Activated T-helper 1 cell treated with anti-CD3 and anti-CD28 coated beads, Interleukin-12 subunit alpha, Interleukin-12 subunit beta, Interleukin-2, Interleukin-4 antibody, amounts not matched to agents 30 ng/mL and 10 ng/mL and 1 ng/mL, durations not matched to agents 14 hours and 24 hours and 36 hours (primary cell): ENCODE data around the gene CRB2. TPM values are rescaled to one million over a fixed set of nuclear protein-coding genes. Genes with fewer than 3 reads are reported as not detected.

ENCODE experiments used
- DNase-seq: peaks from one replicate; pipeline ENCODE4 v3.0.0; 2021; ENCODE audit warnings: low spot score
- H3K27ac Mint-ChIP-seq: one replicate; pipeline ENCODE4 v1.8.0; 2021; ENCODE audit warnings: mild to moderate bottlenecking, mixed read lengths
- H3K27me3 Mint-ChIP-seq: one replicate; pipeline ENCODE4 v1.8.0; 2022; ENCODE audit warnings: mild to moderate bottlenecking, moderate library complexity, mixed read lengths; ENCODE audit not compliant: insufficient read depth
- H3K36me3 Mint-ChIP-seq: one replicate; pipeline ENCODE4 v1.8.0; 2021; ENCODE audit warnings: low read depth, mixed read lengths
- H3K4me1 Mint-ChIP-seq: one replicate; pipeline ENCODE4 v1.8.0; 2021; ENCODE audit warnings: low read depth, mixed read lengths
- H3K4me3 Mint-ChIP-seq: one replicate; pipeline ENCODE4 v1.8.0; 2021; ENCODE audit warnings: mild to moderate bottlenecking, moderate library complexity, mixed read lengths
- H3K9me3 Mint-ChIP-seq: one replicate; pipeline ENCODE4 v1.8.0; 2021; ENCODE audit warnings: mixed read lengths
- intact Hi-C: fragments of 100-400 bp; cut with micrococcal nuclease; formaldehyde crosslinking; loops from one replicate; pipeline ENCODE4 v1.15.1; 2024
- total RNA-seq: library from RNA; stranded (reverse); gene quantifications from 2 replicates; pipeline ENCODE4 v1.2.3, GENCODE V29; 2022

Gene CRB2
- total RNA-seq, 1 donor from 2014 or later = not detected

DNA sequence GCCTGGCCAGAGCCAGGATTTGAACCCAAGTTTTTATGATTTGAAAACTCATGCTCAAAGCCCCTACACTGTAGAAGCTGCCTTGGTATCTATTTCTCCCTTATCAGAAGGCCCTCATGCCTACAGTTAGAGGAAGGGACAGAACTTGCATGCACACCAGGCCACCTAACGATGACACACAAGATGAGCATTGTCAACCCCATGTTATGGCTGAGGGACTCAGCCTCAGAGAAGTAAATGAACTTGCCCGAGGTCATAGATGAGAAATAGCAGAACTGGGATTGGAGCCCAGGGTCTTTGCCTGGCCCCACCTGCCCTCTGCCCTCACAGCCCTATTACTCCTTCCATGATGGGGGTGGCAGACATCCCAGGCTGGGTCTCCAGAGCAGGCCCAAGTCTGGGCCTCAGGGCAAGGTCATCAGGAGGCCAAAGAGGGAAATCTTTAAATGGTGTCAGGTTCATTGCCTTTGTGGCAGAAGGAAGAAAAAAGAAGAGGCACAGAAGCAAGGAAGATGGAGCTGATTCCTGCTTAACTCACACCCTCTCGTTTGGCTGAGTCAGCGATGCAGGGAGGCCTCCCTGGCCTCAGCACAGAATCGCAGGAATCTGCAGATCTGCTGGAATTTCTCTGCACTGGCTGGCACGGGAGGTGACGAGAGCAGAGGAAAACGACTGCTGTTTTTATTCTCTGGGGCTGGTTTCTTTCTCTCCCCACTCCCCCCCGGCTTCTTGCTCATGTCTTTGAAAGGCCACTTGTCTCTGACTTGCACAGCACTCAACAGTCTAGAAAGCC lies 20.6 kb upstream of the CRB2 start:
- H3K9me3 Mint-ChIP-seq = no peaks in the 10 kb centered on the region
- no peak overlapping the region for H3K27ac Mint-ChIP-seq
- no peak overlapping the region for H3K4me3 Mint-ChIP-seq
- H3K36me3 Mint-ChIP-seq = no peaks in the 10 kb centered on the region
- peaks cover 31% of the 10 kb centered on the region for H3K4me1 Mint-ChIP-seq
- intact Hi-C loops = loop anchor here (5.0 to 10.0 kb wide), 3 partner anchors 508 to 1243 kb away; partner anchors contain the start of genes PDCL and TTLL11
- no peak for DNase-seq
- no peaks in the 10 kb centered on the region for H3K27me3 Mint-ChIP-seq

DNA sequence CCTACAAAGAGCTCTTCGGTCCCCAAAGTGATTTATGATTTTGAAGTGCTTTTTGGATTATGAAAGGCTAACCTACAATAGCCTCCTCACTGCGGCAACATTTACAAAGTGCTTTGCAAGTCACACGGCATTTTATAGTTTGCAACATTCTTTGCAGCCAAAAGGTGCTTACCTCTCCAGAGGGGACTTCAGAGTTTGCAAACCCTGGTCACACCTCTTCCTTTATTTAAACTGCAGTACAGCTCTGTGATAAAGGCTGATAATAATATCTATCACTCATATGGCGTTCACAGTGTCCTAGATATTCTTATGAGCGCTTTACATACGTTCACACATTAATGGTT lies 20.0 kb upstream of the CRB2 start:
- H3K9me3 Mint-ChIP-seq = no peaks in the 10 kb centered on the region
- H3K27ac Mint-ChIP-seq = no peak overlapping the region
- intact Hi-C loops = loop anchor here (5.0 to 10.0 kb wide), 3 partner anchors 509 to 1244 kb away; partner anchors contain the start of genes PDCL and TTLL11
- H3K27me3 Mint-ChIP-seq = no peaks in the 10 kb centered on the region
- DNase-seq = no peak
- peaks cover 36% of the 10 kb centered on the region for H3K4me1 Mint-ChIP-seq
- H3K4me3 Mint-ChIP-seq = no peak overlapping the region
- no peaks in the 10 kb centered on the region for H3K36me3 Mint-ChIP-seq

DNA sequence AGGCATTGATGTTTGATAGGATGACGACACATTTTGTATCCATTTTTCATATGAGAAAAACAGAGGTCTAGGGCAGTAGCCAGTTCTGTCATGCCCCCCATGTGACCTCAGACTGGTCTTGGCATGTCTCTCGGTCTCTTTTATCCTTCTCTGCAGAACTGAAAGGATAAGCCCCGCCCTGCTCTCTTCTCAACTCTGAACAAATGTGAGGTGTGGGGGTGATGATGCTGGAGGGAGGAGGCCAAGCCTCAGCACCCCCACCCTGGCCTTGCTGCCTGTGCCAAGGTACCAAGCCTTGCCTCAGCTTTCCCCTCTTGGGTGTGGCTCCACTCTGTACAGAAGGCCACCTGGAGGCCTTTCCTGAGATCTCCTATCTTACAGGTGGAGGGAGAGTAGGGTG lies 19.5 kb upstream of the CRB2 start:
- no peaks in the 10 kb centered on the region for H3K27me3 Mint-ChIP-seq
- no peaks in the 10 kb centered on the region for H3K36me3 Mint-ChIP-seq
- intact Hi-C loops = loop anchor here (5.0 to 10.0 kb wide), 3 partner anchors 509 to 1244 kb away; partner anchors contain the start of genes PDCL and TTLL11
- DNase-seq = no peak
- H3K4me3 Mint-ChIP-seq = no peak overlapping the region
- H3K27ac Mint-ChIP-seq = no peak overlapping the region
- peaks cover 41% of the 10 kb centered on the region for H3K4me1 Mint-ChIP-seq
- H3K9me3 Mint-ChIP-seq = no peaks in the 10 kb centered on the region

DNA sequence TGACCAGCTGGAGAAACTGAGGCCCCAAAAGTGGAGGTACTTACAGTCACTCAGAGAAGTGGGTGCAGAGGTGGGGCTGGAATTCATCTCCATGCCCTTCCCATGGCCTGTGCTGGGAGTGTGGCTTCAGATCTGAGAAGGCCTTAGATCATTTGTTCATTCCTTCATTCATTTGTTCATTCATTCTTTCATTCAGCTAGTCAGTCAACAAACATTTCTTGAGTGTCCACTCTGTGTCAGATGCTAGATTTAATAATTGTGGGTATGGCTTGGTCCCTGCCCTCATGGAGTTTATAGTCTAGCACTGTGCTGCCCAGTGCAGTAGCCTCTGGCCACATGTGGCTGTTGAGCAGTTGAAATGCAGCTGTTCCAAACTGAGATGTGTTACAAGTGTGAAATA lies 19.0 kb upstream of the CRB2 start:
- no peaks in the 10 kb centered on the region for H3K36me3 Mint-ChIP-seq
- H3K27ac Mint-ChIP-seq = no peak overlapping the region
- no peaks in the 10 kb centered on the region for H3K9me3 Mint-ChIP-seq
- intact Hi-C loops = loop anchor here (5.0 to 10.0 kb wide), 3 partner anchors 510 to 1245 kb away; partner anchors contain the start of genes PDCL and TTLL11
- no peaks in the 10 kb centered on the region for H3K27me3 Mint-ChIP-seq
- no peak overlapping the region for H3K4me3 Mint-ChIP-seq
- H3K4me1 Mint-ChIP-seq = peaks cover 45% of the 10 kb centered on the region
- DNase-seq = no peak

DNA sequence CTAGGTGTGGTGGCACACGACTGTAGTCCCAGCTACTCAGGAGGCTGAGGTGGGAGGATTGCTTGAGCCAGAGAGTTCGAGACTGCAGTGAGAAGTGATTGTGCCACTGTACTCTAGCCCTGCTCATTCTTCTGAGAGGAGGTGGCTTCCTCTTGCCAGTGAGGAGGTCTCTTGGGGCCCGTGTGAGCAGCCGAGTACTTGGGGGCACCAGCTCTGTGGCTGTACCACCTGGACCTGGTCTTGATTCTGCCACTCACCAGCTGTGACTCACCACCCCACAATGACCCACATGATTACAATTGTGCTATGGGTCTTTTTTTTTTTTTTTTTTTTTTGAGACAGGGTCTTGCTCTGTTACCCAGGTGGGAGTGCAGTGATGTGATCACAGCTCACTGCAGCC lies 18.0 kb upstream of the CRB2 start:
- intact Hi-C loops = loop anchor here (5.0 to 10.0 kb wide), 3 partner anchors 511 to 1246 kb away; partner anchors contain the start of genes PDCL and TTLL11
- no peaks in the 10 kb centered on the region for H3K27me3 Mint-ChIP-seq
- no peaks in the 10 kb centered on the region for H3K36me3 Mint-ChIP-seq
- no peak for DNase-seq
- H3K4me3 Mint-ChIP-seq = no peak overlapping the region
- H3K9me3 Mint-ChIP-seq = no peaks in the 10 kb centered on the region
- H3K4me1 Mint-ChIP-seq = peaks cover 46% of the 10 kb centered on the region
- H3K27ac Mint-ChIP-seq = no peak overlapping the region

DNA sequence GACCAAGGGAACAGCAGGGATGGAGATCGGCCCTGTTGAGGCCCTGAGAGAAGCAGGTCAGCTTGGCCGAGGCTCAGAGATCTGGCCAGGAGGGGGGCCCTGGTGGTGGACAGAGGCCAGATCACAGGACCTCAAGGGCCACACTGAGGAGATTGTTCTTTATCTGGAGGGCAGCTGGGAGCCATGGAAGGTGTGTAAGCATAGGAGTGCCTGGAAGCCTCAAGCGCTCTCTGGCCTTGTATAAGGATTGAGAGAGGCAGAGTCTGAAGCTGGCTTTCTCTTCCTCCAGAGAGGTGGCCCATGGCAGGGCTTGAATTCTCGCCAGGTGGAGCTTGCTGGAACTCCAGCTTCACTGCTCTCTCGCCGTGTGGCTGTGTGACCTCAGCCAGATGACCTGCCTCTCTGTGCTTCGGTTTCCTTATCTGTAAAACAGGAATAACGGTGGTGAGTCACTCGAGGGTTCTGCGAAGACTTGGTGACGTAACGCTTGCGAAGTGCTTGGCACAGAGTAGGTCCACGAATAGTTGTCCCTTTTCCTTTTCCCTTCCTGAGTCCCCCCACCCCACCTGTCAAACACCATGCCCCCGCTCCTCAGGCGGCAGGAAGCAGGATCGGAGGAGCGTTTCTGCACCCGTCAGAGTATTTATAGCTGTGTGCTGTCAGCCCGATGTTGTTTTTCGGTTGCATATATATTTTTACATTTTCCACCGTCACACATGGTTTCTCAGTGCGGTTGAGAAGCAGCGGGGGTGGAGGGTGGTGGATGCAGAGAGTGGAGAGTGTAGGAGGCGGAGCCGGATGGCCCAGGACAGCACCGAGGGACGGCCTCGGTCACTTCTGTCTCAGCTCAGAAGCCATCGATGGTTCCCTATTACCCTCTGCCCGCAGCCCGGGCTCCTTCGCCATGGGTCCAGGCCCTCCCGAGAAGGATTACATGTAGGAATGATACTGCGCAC lies 17.0 kb upstream of the CRB2 start:
- intact Hi-C loops = loop anchor here (1.0 to 10.0 kb wide), 10 partner anchors 16 to 1247 kb away; partner anchors contain the start of genes PDCL, RC3H2, STRBP and TTLL11
- no peaks in the 10 kb centered on the region for H3K9me3 Mint-ChIP-seq
- H3K27ac Mint-ChIP-seq = peak overlapping the region; percentile 93
- H3K27me3 Mint-ChIP-seq = no peaks in the 10 kb centered on the region
- DNase-seq = peak; percentile 62
- H3K4me1 Mint-ChIP-seq = peaks cover 40% of the 10 kb centered on the region
- H3K36me3 Mint-ChIP-seq = no peaks in the 10 kb centered on the region
- peak overlapping the region; percentile 83 for H3K4me3 Mint-ChIP-seq

DNA sequence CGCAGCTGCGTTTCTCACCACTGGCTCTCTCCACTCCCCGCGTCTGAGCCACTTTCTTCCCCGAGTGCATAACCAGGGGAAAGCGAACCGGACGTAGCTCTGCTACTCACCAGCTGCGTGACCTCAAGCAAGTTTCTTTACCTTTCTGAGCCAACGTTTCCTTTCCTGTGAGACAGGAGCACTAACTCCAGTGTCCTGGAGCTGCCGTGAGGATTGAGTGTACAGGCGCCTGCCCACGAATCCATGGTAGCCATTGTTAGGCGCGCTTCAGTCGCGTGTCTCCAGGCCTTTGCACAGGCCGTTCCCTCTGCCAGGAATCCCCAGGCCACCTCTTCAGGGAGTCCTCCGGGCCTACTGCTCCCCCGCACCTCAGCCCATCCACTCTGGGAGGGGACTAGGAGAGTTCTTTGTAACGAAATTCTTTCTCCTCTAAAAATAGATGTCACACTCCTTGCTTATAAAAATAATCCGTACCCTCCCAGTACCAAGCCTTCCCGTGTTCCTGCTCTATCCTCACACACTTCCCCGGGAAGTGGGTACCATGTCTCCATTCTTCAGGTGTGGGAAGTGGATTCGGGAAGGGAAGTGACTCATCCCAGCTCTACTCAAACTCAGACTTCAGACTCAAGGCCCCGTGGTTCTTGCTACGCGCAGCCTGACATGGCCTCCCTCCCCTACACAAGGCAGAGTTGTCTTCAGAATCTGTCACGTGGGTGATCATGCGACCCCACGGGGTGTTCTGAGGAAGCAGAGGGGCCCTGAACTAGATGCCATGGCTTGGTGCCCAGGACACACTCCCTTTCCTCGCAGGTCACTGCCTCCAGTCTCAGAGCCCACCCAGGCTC lies 16.1 kb upstream of the CRB2 start:
- Mint-ChIP-seq H3K4me3 (peak overlapping the region; percentile 83), H3K27me3 (no peaks in the 10 kb centered on the region), H3K9me3 (no peaks in the 10 kb centered on the region), H3K4me1 (peaks cover 40% of the 10 kb centered on the region), H3K27ac (peak overlapping the region; percentile 93), H3K36me3 (no peaks in the 10 kb centered on the region)
- intact Hi-C loops = loop anchor here (1.0 to 10.0 kb wide), 10 partner anchors 17 to 1248 kb away; partner anchors contain the start of genes PDCL, RC3H2, STRBP and TTLL11
- peak; percentile 47 for DNase-seq

DNA sequence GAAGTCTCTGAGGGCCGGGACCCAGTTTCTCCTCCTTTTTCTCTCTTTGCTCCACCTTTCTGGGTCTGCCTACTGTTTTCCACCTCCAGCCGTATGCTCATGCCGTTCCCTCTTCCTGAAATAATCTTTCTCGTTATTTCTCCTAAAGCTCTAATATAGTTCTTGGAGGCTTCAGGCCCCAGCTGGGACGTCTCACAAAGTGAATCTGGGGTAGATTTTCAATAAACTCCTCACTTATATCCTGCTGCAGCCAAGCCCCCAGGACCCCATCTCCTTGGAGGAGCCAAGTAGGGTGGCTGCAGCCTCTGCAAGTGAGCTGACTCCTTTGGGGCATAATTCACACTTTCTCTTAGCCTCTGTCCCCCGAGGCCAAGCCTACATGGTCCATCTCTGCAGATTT lies 14.2 kb upstream of the CRB2 start:
- Mint-ChIP-seq H3K27ac (peak overlapping the region; percentile 49), H3K27me3 (no peaks in the 10 kb centered on the region), H3K4me1 (peaks cover 40% of the 10 kb centered on the region), H3K4me3 (no peak overlapping the region), H3K9me3 (no peaks in the 10 kb centered on the region), H3K36me3 (no peaks in the 10 kb centered on the region)
- no peak for DNase-seq
- intact Hi-C loops = no loop called here

DNA sequence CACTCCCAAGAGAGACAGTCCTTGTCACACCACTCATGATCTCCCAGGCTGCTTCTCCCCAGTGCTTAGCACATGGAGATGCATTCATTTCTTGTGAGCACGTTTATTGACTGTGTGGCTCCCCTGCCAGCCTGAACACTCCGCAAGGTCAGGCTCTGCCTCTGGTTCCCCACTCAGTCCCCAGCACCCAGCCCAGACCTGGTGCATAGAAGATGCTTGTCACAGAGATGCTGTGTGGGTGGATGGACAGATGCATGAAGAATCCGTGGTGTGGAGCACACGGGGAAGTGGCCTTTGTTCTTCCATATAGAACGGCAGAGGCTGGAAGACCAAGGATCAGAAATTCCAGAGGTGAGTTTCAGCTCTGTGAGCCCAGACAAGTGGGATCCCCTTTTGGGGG lies 13.8 kb upstream of the CRB2 start:
- Mint-ChIP-seq H3K9me3 (no peaks in the 10 kb centered on the region), H3K36me3 (no peaks in the 10 kb centered on the region), H3K4me3 (no peak overlapping the region), H3K27ac (peak overlapping the region; percentile 25), H3K27me3 (no peaks in the 10 kb centered on the region), H3K4me1 (peaks cover 40% of the 10 kb centered on the region)
- intact Hi-C loops = no loop called here
- no peak for DNase-seq

DNA sequence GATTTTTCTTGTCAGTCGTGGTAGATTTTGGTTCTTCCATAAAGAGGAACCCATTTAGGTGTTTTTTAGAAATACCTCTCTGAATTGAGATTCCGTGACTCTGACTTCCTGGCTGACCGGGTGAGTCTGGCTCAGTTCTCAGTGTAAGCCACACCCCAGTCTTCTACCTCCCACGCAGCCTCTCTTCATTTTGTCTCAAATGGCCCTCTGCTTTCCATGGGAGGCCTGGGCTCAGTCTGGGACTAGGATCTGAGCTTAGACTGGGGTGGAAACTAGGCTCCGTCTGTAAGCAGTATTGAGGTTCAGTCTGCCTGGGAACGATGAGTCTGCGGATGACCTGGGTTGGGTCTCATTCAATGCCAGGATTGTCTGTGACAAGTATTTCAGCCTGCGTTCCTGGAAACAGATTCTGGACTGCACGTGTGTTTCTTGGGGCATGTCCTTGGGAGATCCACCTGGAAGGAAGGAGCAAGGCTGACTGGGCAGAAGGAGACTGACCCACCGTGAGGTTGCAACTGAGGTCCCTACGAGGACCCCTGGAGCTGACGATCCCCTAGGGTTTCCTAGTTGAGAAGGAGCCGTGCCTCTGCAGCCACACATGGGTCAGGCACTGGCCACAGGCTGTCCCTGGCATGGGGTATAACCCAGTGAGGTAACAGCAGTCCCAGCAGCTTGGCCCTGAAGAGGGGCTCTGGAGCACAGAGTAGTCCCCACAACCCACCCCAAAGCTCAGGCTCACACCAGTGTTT lies 12.4 kb upstream of the CRB2 start:
- Mint-ChIP-seq H3K36me3 (no peaks in the 10 kb centered on the region), H3K4me3 (no peak overlapping the region), H3K27me3 (no peaks in the 10 kb centered on the region), H3K9me3 (no peaks in the 10 kb centered on the region), H3K4me1 (peaks cover 36% of the 10 kb centered on the region), H3K27ac (no peak overlapping the region)
- intact Hi-C loops = no loop called here
- no peak for DNase-seq

DNA sequence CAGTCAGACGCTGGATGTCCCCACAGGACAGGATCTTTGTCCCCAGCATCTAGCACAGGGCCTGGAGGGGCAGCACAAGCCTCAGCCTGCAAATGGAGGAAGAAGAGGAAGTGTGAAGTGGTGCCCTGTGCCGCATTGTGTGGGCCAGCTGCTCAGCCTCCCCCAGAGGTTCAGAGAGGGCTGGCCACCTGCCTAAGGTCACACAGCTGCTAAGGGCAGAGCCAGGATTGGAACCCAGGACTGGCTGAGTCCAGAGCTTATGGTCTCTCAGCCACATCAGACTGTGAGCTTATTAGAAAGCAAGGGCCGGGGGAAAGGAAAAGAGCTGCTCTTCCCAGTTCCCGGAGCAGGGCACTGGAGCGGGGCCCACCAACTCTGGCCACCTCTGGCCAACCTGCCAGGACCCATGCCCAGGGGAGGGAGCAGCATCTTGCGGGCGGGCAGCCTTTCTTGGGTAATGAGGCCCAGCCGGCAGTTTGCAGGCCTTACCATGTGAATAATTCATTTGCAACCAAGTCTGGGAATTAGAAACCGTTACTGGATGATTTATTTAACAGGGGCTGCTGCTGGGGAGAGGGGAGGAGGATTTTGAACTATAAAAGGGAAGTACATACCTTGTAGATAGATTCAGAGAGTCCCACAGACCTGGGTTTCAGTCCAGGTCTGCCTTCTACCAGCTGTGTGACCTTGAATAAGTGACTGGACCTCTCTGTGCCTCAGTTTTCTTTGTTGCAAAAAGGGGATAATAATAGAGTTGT lies 11.6 kb upstream of the CRB2 start:
- Mint-ChIP-seq H3K36me3 (no peaks in the 10 kb centered on the region), H3K9me3 (no peaks in the 10 kb centered on the region), H3K27me3 (no peaks in the 10 kb centered on the region), H3K4me3 (no peak overlapping the region), H3K4me1 (peaks cover 28% of the 10 kb centered on the region), H3K27ac (no peak overlapping the region)
- DNase-seq = no peak
- intact Hi-C loops = no loop called here
